ENCODE data around the gene AKR1C8. TPM values are rescaled to one million over a fixed set of nuclear protein-coding genes. Genes with fewer than 3 reads are reported as not detected.

The AKR1C8 gene
- total and polyA plus RNA-seq, 2 donors (not counting 3 experiments of a cell fraction or from before 2014, with no cell fraction given) = not detected

GRCh38 chr10:5165738-5166137 lies 19.2 kb downstream of the AKR1C8 start:
- Histone ChIP-seq H3K27ac (ENCODE audit: insufficient read depth, low read depth, low read length) (no peak overlapping the region), H3K9me1 (replicated peaks; ENCODE audit: control insufficient read depth, extremely low read depth, insufficient read depth, low read length) (no peaks in the 10 kb centered on the region), H3K4me1 (ENCODE audit: control insufficient read depth, extremely low read depth, insufficient read depth, low read length) (no peaks in the 10 kb centered on the region), H3K4me2 (ENCODE audit: insufficient read depth, low read length) (no peak overlapping the region), H3K79me2 (ENCODE audit: control insufficient read depth, insufficient read depth, low read length) (no peaks in the 10 kb centered on the region), H3K36me3 (ENCODE audit: control insufficient read depth in 2 of 2, extremely low read depth in 1 of 2, insufficient read depth in 2 of 2, low read length in 2 of 2) (no peaks in the 10 kb centered on the region), H2AFZ (ENCODE audit: low read depth, low read length) (no peak overlapping the region), H3K27me3 (ENCODE audit: control insufficient read depth in 2 of 2, insufficient read depth in 2 of 2, low read length in 2 of 2) (no peaks in the 10 kb centered on the region), H3K9ac (replicated peaks; ENCODE audit: extremely low read depth, insufficient read depth, low read length) (no peak overlapping the region), H3K4me3 (replicated peaks in 1 of 3; ENCODE audit: insufficient read depth in 1 of 3, low read depth in 1 of 3, low read length in 3 of 3) (no peak overlapping the region), H4K20me1 (replicated peaks; ENCODE audit: control insufficient read depth, extremely low read depth, insufficient read depth, low read length) (no peaks in the 10 kb centered on the region), H3K9me3 (replicated peaks; ENCODE audit: control insufficient read depth, insufficient read depth, low read length) (peaks cover 2% of the 10 kb centered on the region)
- dilution Hi-C loops (cut with MboI; ENCODE audit: extremely low pct_ligation_motif_present, low sequenced_read_pairs) (no loop called here), intact Hi-C loops (cut with micrococcal nuclease) (no loop called here)
- ChIA-PET POLR2A (no interaction called here), CTCF (no interaction called here)
- no peak for TF ChIP-seq JUN (IDR thresholded peaks at IDR 0.05; ENCODE audit: borderline replicate concordance, insufficient read depth, insufficient read length, low read depth)
- TF ChIP-seq POLR2A (IDR thresholded peaks at IDR 0.05; ENCODE audit: low read depth, low read length) = no peak
- TF ChIP-seq POLR2AphosphoS5 (IDR thresholded peaks at IDR 0.05; ENCODE audit: insufficient read depth, low read depth, low read length) = no peak
- no peak for TF ChIP-seq CTCF (IDR thresholded peaks at IDR 0.05; ENCODE audit: extremely low read depth in 1 of 2, insufficient read depth in 1 of 2, low read depth in 1 of 2, low read length in 2 of 2)
- no peak for TF ChIP-seq MYC (IDR thresholded peaks at IDR 0.05; ENCODE audit: low read depth, low read length)
- TF ChIP-seq MAX (IDR thresholded peaks at IDR 0.05; ENCODE audit: insufficient read depth, insufficient read length) = no peak
- no peak for TF ChIP-seq FOS (IDR thresholded peaks at IDR 0.05; ENCODE audit: borderline replicate concordance, insufficient read depth, low read length)
- TF ChIP-seq EZH2 (IDR thresholded peaks at IDR 0.05; ENCODE audit: borderline replicate concordance, low read depth, low read length, severe bottlenecking) = no peak
- DNase-seq (ENCODE audit: low read depth, low spot score) (no peak), FAIRE-seq (no peak)
- BruUV-seq (replicated peaks) = no TSS peak
